H9 (cell line): ENCODE measurements around the gene LPXN. TPM values are rescaled to one million over a fixed set of nuclear protein-coding genes. Genes with fewer than 3 reads are reported as not detected.

Experiments
- DNase-seq: peaks from one replicate; pipeline ENCODE4 v3.0.0-alpha.2; 2017
- H2AFZ ChIP-seq: one replicate; pipeline ENCODE4 v1.6.1; 2013; ENCODE audit warnings: mild to moderate bottlenecking, low read length, control low read depth, moderate library complexity
- H2AK5ac ChIP-seq: 2 replicates; pipeline ENCODE4 v1.6.1; 2013; ENCODE audit warnings: low read length, control low read depth, mixed read lengths; ENCODE audit not compliant: insufficient read length
- H2BK120ac ChIP-seq: one replicate; pipeline ENCODE4 v1.6.1; 2013; ENCODE audit warnings: low read depth, mild to moderate bottlenecking, low read length, control low read depth, inconsistent platforms; ENCODE audit not compliant: poor library complexity, severe bottlenecking
- H2BK12ac ChIP-seq: 2 replicates; pipeline ENCODE4 v1.6.1; 2013; ENCODE audit warnings: low read length, control low read depth, mixed read lengths, low read depth; ENCODE audit not compliant: insufficient read length
- H2BK15ac ChIP-seq: 2 replicates; pipeline ENCODE4 v1.6.1; 2013; ENCODE audit warnings: low read depth, low read length, control low read depth
- H2BK20ac ChIP-seq: one replicate; pipeline ENCODE4 v1.6.1; 2013; ENCODE audit warnings: low read depth, mild to moderate bottlenecking, low read length, control low read depth, inconsistent platforms; ENCODE audit not compliant: poor library complexity, severe bottlenecking
- H2BK5ac ChIP-seq: 2 replicates; pipeline ENCODE4 v1.6.1; 2013; ENCODE audit warnings: low read length, control low read depth, mixed read lengths; ENCODE audit not compliant: insufficient read length
- H3K14ac ChIP-seq: 2 replicates; pipeline ENCODE4 v1.6.1; 2013; ENCODE audit warnings: low read length, control low read depth; ENCODE audit not compliant: insufficient read depth
- H3K18ac ChIP-seq: 2 replicates; pipeline ENCODE4 v1.6.1; 2013; ENCODE audit warnings: low read depth, mild to moderate bottlenecking, mixed read lengths, low read length, control low read depth; ENCODE audit not compliant: insufficient read length
- H3K23ac ChIP-seq: 2 replicates; pipeline ENCODE4 v1.6.1; 2013; ENCODE audit warnings: low read length, control low read depth, mixed read lengths, low read depth; ENCODE audit not compliant: insufficient read length
- H3K23me2 ChIP-seq: 2 replicates; pipeline ENCODE4 v1.6.1; 2013; ENCODE audit warnings: low read depth, mild to moderate bottlenecking, mixed read lengths, low read length, control low read depth; ENCODE audit not compliant: insufficient read length, poor library complexity, severe bottlenecking
- H3K27ac ChIP-seq: 2 replicates; pipeline ENCODE4 v1.5.1; 2013; ENCODE audit warnings: low read length, control low read depth, mixed read lengths, low read depth; ENCODE audit not compliant: insufficient read length
- H3K27me3 ChIP-seq: 2 replicates; pipeline ENCODE4 v1.6.1; 2013; ENCODE audit warnings: low read length, control low read depth, inconsistent platforms; ENCODE audit not compliant: insufficient read depth
- H3K4ac ChIP-seq: 2 replicates; pipeline ENCODE4 v1.6.1; 2013; ENCODE audit warnings: low read depth, mild to moderate bottlenecking, control low read depth, inconsistent platforms, low read length, moderate library complexity
- H3K4me1 ChIP-seq: 2 replicates; pipeline ENCODE4 v1.6.1; 2013; ENCODE audit warnings: low read length, control low read depth, inconsistent platforms; ENCODE audit not compliant: insufficient read depth
- H3K4me2 ChIP-seq: 2 replicates; pipeline ENCODE4 v1.6.1; 2013; ENCODE audit warnings: low read length, control low read depth, mixed read lengths; ENCODE audit not compliant: insufficient read length, insufficient read depth
- H3K56ac ChIP-seq: 2 replicates; pipeline ENCODE4 v1.6.1; 2013; ENCODE audit warnings: low read depth, mild to moderate bottlenecking, mixed read lengths, low read length, control low read depth; ENCODE audit not compliant: insufficient read length
- H3K79me1 ChIP-seq: 2 replicates; pipeline ENCODE4 v1.6.1; 2013; ENCODE audit warnings: low read depth, mild to moderate bottlenecking, moderate library complexity, low read length, control low read depth, inconsistent platforms; ENCODE audit not compliant: insufficient read depth, poor library complexity, severe bottlenecking
- H3K79me2 ChIP-seq: 2 replicates; pipeline ENCODE4 v1.6.1; 2013; ENCODE audit warnings: low read length, control low read depth, inconsistent platforms; ENCODE audit not compliant: insufficient read depth
- H3K9ac ChIP-seq: 2 replicates; pipeline ENCODE4 v1.6.1; 2013; ENCODE audit warnings: low read length, control low read depth, mixed read lengths; ENCODE audit not compliant: insufficient read length; ENCODE audit errors: extremely low read depth
- H3K9me3 ChIP-seq: one replicate; pipeline ENCODE4 v1.6.1; 2013; ENCODE audit warnings: low read depth, low read length, inconsistent platforms; ENCODE audit not compliant: control insufficient read depth
- H3T11ph ChIP-seq: one replicate; pipeline ENCODE4 v1.6.1; 2013; ENCODE audit warnings: mild to moderate bottlenecking, low read length, control low read depth, inconsistent platforms
- H4K20me1 ChIP-seq: one replicate; pipeline ENCODE4 v1.6.1; 2013; ENCODE audit not compliant: control insufficient read depth, insufficient read length, insufficient read depth
- H4K5ac ChIP-seq: 2 replicates; pipeline ENCODE4 v1.6.1; 2013; ENCODE audit warnings: low read depth, mild to moderate bottlenecking, mixed read lengths, low read length, control low read depth; ENCODE audit not compliant: insufficient read length
- H4K8ac ChIP-seq: replicated peaks from 2 replicates; pipeline ENCODE4 v1.6.1; 2013; ENCODE audit warnings: low read length, control low read depth, mixed read lengths, low read depth; ENCODE audit not compliant: insufficient read length
- H4K91ac ChIP-seq: 2 replicates; pipeline ENCODE4 v1.6.1; 2013; ENCODE audit warnings: low read depth, mild to moderate bottlenecking, moderate library complexity, mixed read lengths, low read length, control low read depth; ENCODE audit not compliant: insufficient read length
- H3K27ac Mint-ChIP-seq, 3 experiments: 2 replicates in 2 of 3; 3 replicates in 1 of 3; pipeline ENCODE4 v1.8.0; 2020 to 2021; ENCODE audit warnings: mixed read lengths in 3 of 3, mild to moderate bottlenecking in 1 of 3, moderate library complexity in 1 of 3
- H3K27me3 Mint-ChIP-seq: 2 replicates; pipeline ENCODE4 v1.8.0; 2021; ENCODE audit warnings: low read depth, mild to moderate bottlenecking, moderate library complexity, mixed read lengths
- H3K36me3 Mint-ChIP-seq, 3 experiments: 2 replicates in 2 of 3; 3 replicates in 1 of 3; pipeline ENCODE4 v1.8.0; 2020 to 2021; ENCODE audit warnings: low read depth in 3 of 3, mixed read lengths in 3 of 3; ENCODE audit not compliant: insufficient read depth in 1 of 3
- H3K4me1 Mint-ChIP-seq, 2 experiments: 2 replicates each; pipeline ENCODE4 v1.8.0; 2020; ENCODE audit warnings: mixed read lengths in 2 of 2
- H3K4me3 Mint-ChIP-seq, 2 experiments: 2 replicates in 1 of 2; 3 replicates in 1 of 2; pipeline ENCODE4 v1.8.0; 2020 to 2021; ENCODE audit warnings: mild to moderate bottlenecking in 2 of 2, mixed read lengths in 2 of 2, moderate library complexity in 1 of 2
- H3K9me3 Mint-ChIP-seq, 2 experiments: 2 replicates in 1 of 2; 3 replicates in 1 of 2; pipeline ENCODE4 v1.8.0; 2020; ENCODE audit warnings: mild to moderate bottlenecking in 2 of 2, mixed read lengths in 2 of 2, moderate library complexity in 1 of 2
- CTCF ChIP-seq: fragments of 200-600 bp; sonication (generic); conservative IDR thresholded peaks from 3 replicates; pipeline ENCODE4 v1.8.0; 2021; ENCODE audit warnings: antibody characterized with exemption, mild to moderate bottlenecking
- WGBS: extraction: QIAGEN DNeasy Blood & Tissue Kit; methylation state at CpG from one replicate; pipeline ENCODE4 v1.1.7; 2013; ENCODE audit warnings: missing lambda C conversion rate, low lambda C conversion rate, mixed read lengths; ENCODE audit not compliant: insufficient read length; ENCODE audit errors: extremely low coverage; 5-methylcytosine and 5-hydroxymethylcytosine counted together
- total RNA-seq: library from RNA; stranded (reverse); gene quantifications from 2 replicates; pipeline ENCODE4 v1.2.1, GENCODE V29; 2021

LPXN gene
- total RNA-seq, 1 experiment from 2014 or later: 1.4 TPM

- Histone ChIP-seq H3K18ac (peak overlapping the region; percentile 98), H2AK5ac (no peak overlapping the region), H3K9ac (peak overlapping the region; percentile 99), H3K56ac (peak overlapping the region; percentile 63), H2BK20ac (no peak overlapping the region), H2BK12ac (no peak overlapping the region), H2BK15ac (no peak overlapping the region), H4K91ac (no peak overlapping the region), H2AFZ (peak overlapping the region; percentile 94), H3K79me1 (no peaks in the 10 kb centered on the region), H3K27me3 (no peaks in the 10 kb centered on the region), H3K14ac (peak overlapping the region; percentile 98), H3T11ph (no peak overlapping the region), H3K4me2 (peak overlapping the region; percentile 86), H4K8ac (peak overlapping the region; percentile 17), H3K27ac (peak overlapping the region; percentile 87), H3K4ac (no peak overlapping the region; the same call in 1 of the 2 replicates), H3K4me1 (0 out of 2 replicates have a peak, but pooled peaks cover 3% of the 10 kb centered on the region), H4K5ac (peak overlapping the region; percentile 64), H2BK120ac (peak overlapping the region; percentile 96), H3K79me2 (peaks cover 23% of the 10 kb centered on the region; the same call in 1 of the 2 replicates), H3K23me2 (peaks cover 4% of the 10 kb centered on the region), H2BK5ac (peak overlapping the region; percentile 93), H3K23ac (no peak overlapping the region), H4K20me1 (no peaks in the 10 kb centered on the region), H3K9me3 (no peaks in the 10 kb centered on the region)
- Mint-ChIP-seq H3K36me3 (peaks cover 0 to 6% (median 3%) of the 10 kb centered on the region in 3 experiments; a peak in 5 of 7 replicates), H3K4me1 (peaks cover 25 to 29% of the 10 kb centered on the region in 2 experiments), H3K27ac (peak overlapping the region; percentile 100), H3K9me3 (no peaks in the 10 kb centered on the region; a peak in 2 of 5 replicates), H3K27me3 (no peaks in the 10 kb centered on the region; the same call in 1 of the 2 replicates), H3K4me3 (peak overlapping the region; percentile 98 to 99)
- TF ChIP-seq CTCF: no peak
- no CpG with 5 or more reads among the region's 33 CpGs for WGBS
- DNase-seq: peak; percentile 94
These were observed 2.5 kb upstream of the LPXN start for GRCh38 chr11:58578136-58578634.
